Sigmoid colon (tissue), 7 donors: ENCODE data around the gene DHRS2. TPM values are rescaled to one million over a fixed set of nuclear protein-coding genes. Genes with fewer than 3 reads are reported as not detected.

Experiments
- DNase-seq: peaks from one replicate; pipeline ENCODE4 v3.0.0-alpha.2; 2019
- H3K27ac ChIP-seq, 4 donors: fragments of 200-600 bp; sonication (generic); one replicate each; pipeline ENCODE4 v1.5.1; 2016 to 2019; ENCODE audit warnings: mild to moderate bottlenecking in 1 of 4
- H3K27me3 ChIP-seq, 3 donors: fragments of 200-600 bp; sonication (generic); one replicate each; pipeline ENCODE4 v1.5.1; 2019; ENCODE audit warnings: mild to moderate bottlenecking in 1 of 3
- H3K36me3 ChIP-seq, 4 donors: fragments of 200-600 bp; sonication (generic); one replicate each; pipeline ENCODE4 v1.5.1; 2016 to 2019
- H3K4me1 ChIP-seq, 4 donors: fragments of 200-600 bp; sonication (generic); one replicate each; pipeline ENCODE4 v1.5.1; 2017 to 2019
- H3K4me3 ChIP-seq, 4 donors: fragments of 200-600 bp; sonication (generic); one replicate each; pipeline ENCODE4 v1.5.1; 2017 to 2019; ENCODE audit warnings: mild to moderate bottlenecking in 2 of 4, moderate library complexity in 1 of 4
- H3K9me3 ChIP-seq, 4 donors: fragments of 200-600 bp in 3 of 4; sonication (generic) in 3 of 4; one replicate each; pipeline versions ENCODE4 v1.5.1 to v1.6.1; 2013 to 2019
- CTCF ChIP-seq, 4 experiments: fragments of 450-650 bp in 3 of 4; fragments of 200-600 bp in 1 of 4; IDR thresholded peaks; one replicate each; pipeline ENCODE4 v1.5.1; 2016 to 2019; ENCODE audit warnings: antibody characterized with exemption in 4 of 4, mild to moderate bottlenecking in 3 of 4, moderate library complexity in 2 of 4
- EP300 ChIP-seq, 4 donors: sonication (generic); formaldehyde crosslinking; IDR thresholded peaks; one replicate each; pipeline ENCODE4 v1.6.1; 2017; ENCODE audit warnings: antibody characterized with exemption in 4 of 4
- POLR2A ChIP-seq, 2 donors: fragments of 450-650 bp; IDR thresholded peaks; one replicate each; pipeline ENCODE4 v1.6.1; 2016; ENCODE audit warnings: antibody characterized with exemption in 2 of 2, mild to moderate bottlenecking in 2 of 2, moderate library complexity in 2 of 2
- POLR2AphosphoS5 ChIP-seq, 4 donors: sonication (generic); formaldehyde crosslinking; IDR thresholded peaks; one replicate each; pipeline ENCODE4 v1.6.1; 2017; ENCODE audit warnings: antibody characterized with exemption in 4 of 4
- WGBS, 2 donors: extraction: QIAGEN DNeasy Blood & Tissue Kit; methylation state at CpG; one replicate each; pipeline ENCODE4 v1.1.7; 2013; 5-methylcytosine and 5-hydroxymethylcytosine counted together
- intact Hi-C: fragments of 100-400 bp; cut with DNase I; formaldehyde crosslinking; loops from one replicate; pipeline ENCODE4 v1.15.1; 2023
- polyA plus RNA-seq, 3 donors: library from polyadenylated mRNA; stranded (reverse); fragments of 200-250 nt; gene quantifications; one replicate each; pipeline ENCODE4 v1.2.3, GENCODE V29; 2013
- total RNA-seq, 4 donors: library from RNA; depleted of rRNA; stranded (reverse); fragments of >200 nt; gene quantifications; one replicate each; pipeline ENCODE4 v1.1.0, GENCODE V29; 2016
- donor health status: healthy with polysubstance abuse.
- donor health status: Bipolar disorder and iron deficiency.
- donor health status: healthy.

The DHRS2 gene
- total and polyA plus RNA-seq, 7 donors = 0.54 TPM; not detected in 6

- 52 to 58% methylated on average over 4 of the region's 4 CpGs for WGBS, 2 donors
- peaks cover 0 to 5% (median 0%) of the 10 kb centered on the region in 3 donors for H3K27me3 ChIP-seq
- H3K4me1 ChIP-seq = no peaks in the 10 kb centered on the region
- TF ChIP-seq POLR2AphosphoS5 (IDR thresholded peaks at IDR 0.05) = no peak
- no peak for TF ChIP-seq POLR2A (IDR thresholded peaks at IDR 0.05)
- no peak for TF ChIP-seq CTCF (IDR thresholded peaks at IDR 0.05)
- no peaks in the 10 kb centered on the region for H3K9me3 ChIP-seq
- H3K36me3 ChIP-seq = no peaks in the 10 kb centered on the region
- H3K27ac ChIP-seq = no peak overlapping the region
- H3K4me3 ChIP-seq = no peak overlapping the region
- intact Hi-C loops = no loop called here
- no peak for DNase-seq
Measured at GRCh38 chr14:23610815-23611289, 25.3 kb upstream of the DHRS2 start.

GRCh38 chr14:23612354-23612732, 23.8 kb upstream of the DHRS2 start:
- DNase-seq = no peak
- no peaks in the 10 kb centered on the region for H3K4me1 ChIP-seq
- no peaks in the 10 kb centered on the region for H3K36me3 ChIP-seq
- H3K9me3 ChIP-seq = no peaks in the 10 kb centered on the region
- TF ChIP-seq POLR2A (IDR thresholded peaks at IDR 0.05) (no peak), POLR2AphosphoS5 (IDR thresholded peaks at IDR 0.05) (no peak), EP300 (IDR thresholded peaks at IDR 0.05) (no peak), CTCF (IDR thresholded peaks at IDR 0.05) (no peak)
- 59 to 80% methylated on average over 4 of the region's 4 CpGs for WGBS, 2 donors
- intact Hi-C loops = no loop called here
- H3K4me3 ChIP-seq = no peak overlapping the region
- no peak overlapping the region for H3K27ac ChIP-seq
- peaks cover 0 to 5% (median 0%) of the 10 kb centered on the region in 3 donors for H3K27me3 ChIP-seq

- Histone ChIP-seq H3K27me3 (peaks cover 0 to 5% (median 0%) of the 10 kb centered on the region in 3 donors), H3K27ac (no peak overlapping the region), H3K9me3 (no peaks in the 10 kb centered on the region), H3K36me3 (no peaks in the 10 kb centered on the region), H3K4me1 (no peaks in the 10 kb centered on the region), H3K4me3 (no peak overlapping the region)
- intact Hi-C loops = no loop called here
- DNase-seq = no peak
- 97 to 100% methylated on average over 1 of the region's 1 CpG for WGBS, 2 donors
- TF ChIP-seq EP300 (IDR thresholded peaks at IDR 0.05) = no peak
- TF ChIP-seq CTCF (IDR thresholded peaks at IDR 0.05) = no peak
Measured at GRCh38 chr14:23612802-23613201, 23.4 kb upstream of the DHRS2 start.

DNA sequence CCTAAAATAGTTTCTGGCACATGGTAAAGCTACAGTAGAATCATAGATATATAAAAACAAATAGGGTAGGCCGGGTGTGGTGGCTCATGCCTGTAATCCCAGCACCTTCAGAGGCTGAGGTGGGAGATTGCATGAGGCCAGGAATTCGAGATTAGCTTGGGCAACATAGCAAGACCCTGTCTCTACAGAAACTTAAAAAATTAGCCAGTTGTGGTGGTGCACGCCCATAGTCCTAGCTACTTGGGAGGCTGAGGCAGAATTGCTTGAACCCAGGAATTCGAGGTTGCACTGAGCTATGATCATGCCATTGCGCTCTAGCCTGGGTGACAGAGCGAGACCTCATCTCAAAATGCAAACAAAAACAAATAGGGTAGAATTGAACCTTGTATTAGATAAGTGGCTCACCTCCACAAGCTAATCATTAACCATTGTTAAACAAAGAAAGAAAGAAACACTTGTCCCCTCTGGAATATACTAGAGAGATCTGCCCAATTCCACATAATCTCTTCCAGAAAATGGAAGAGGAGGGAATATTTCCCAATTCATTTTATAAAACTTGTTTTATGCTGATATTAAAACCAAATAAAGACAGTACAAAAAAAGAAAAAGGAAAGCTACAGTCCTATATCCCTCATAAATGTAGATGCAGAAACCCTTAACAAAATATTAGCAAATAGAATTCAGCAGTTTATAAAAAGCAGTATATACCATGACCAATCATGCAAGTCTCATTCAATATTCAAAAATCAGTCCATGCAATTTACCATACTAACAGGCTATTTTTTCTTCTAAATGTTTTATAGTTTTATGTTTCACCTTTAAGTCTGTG, 22.7 kb upstream of the DHRS2 start:
- Histone ChIP-seq H3K27ac (no peak overlapping the region), H3K27me3 (peaks cover 0 to 5% (median 0%) of the 10 kb centered on the region in 3 donors), H3K9me3 (no peaks in the 10 kb centered on the region), H3K36me3 (no peaks in the 10 kb centered on the region), H3K4me3 (no peak overlapping the region), H3K4me1 (no peaks in the 10 kb centered on the region)
- intact Hi-C loops = no loop called here
- no peak for TF ChIP-seq CTCF (IDR thresholded peaks at IDR 0.05)
- TF ChIP-seq POLR2A (IDR thresholded peaks at IDR 0.05) = no peak
- TF ChIP-seq EP300 (IDR thresholded peaks at IDR 0.05) = no peak
- no peak for TF ChIP-seq POLR2AphosphoS5 (IDR thresholded peaks at IDR 0.05)
- no peak for DNase-seq
- WGBS, 2 donors = 23 to 69% methylated on average over 6 of the region's 6 CpGs
